DMS 273 (cell line): ENCODE measurements around the gene SLC12A4.
A peak's percentile ranks its signal among the peaks of the same experiment; 100 is the strongest.
"Not testable (repeated sequence)": the region's sequence is repeated elsewhere in the genome, so short reads cannot be mapped to it uniquely, and the experiment has no call there.

Experiments
- DNase-seq: peaks from one replicate; lab custom pipeline; 2025; ENCODE audit not compliant: unreplicated experiment; lab: John Stamatoyannopoulos, UW

SLC12A4 gene

DNA sequence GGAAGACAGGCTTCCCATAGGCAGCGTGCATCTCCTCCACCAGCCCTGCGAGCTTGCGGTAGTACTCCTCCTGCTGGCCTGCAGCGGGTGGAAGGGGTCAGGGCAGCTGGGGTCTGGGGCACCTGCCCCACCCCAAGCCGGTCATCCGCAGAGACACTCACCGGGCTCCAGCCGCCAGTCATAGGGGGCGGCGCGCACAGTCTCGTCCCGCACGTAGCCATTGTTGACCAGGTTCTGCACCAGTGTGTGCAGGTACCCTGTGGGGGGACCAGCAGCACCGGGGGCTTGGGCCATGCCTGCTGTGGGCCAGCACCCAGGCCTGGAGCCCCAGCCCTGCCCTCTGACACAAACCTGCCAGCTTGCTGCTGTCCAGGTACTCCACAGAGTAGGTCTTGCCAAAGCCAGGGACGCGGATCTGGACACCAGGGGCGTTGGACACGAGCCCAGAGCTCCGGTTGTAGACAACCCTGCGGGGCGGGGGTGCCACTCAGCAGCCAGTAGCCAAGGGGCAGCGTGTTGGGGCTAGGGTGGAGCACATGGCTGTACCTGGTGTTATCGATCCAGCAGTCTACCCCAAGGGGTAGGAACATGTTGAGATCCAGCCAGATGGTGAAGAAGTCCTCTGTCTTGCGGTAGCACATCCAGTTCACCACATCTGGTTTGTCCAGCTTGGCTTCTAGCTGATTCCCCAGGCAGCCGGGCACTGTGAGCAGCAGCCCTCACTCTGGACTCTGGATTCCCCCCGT is 25.8 kb downstream of the SLC12A4 start:
- DNase-seq, result no peak

DNA sequence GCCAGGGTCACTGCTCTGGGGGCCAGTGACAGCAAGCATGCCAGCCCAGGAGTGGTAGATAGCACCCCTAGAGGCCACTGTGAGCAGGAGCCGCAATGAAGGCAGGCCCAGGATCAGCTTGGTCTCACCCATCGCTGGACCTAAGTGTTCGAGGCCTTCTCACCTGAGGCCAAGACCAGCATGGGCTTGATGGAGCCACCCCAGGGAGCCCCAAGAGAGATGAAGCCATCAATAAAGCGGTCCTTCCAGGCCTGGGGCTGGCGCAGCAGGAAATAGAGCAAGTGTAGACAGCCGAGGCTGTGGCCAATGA is 26.3 kb downstream of the SLC12A4 start:
- DNase-seq, result peak; percentile 68

DNA sequence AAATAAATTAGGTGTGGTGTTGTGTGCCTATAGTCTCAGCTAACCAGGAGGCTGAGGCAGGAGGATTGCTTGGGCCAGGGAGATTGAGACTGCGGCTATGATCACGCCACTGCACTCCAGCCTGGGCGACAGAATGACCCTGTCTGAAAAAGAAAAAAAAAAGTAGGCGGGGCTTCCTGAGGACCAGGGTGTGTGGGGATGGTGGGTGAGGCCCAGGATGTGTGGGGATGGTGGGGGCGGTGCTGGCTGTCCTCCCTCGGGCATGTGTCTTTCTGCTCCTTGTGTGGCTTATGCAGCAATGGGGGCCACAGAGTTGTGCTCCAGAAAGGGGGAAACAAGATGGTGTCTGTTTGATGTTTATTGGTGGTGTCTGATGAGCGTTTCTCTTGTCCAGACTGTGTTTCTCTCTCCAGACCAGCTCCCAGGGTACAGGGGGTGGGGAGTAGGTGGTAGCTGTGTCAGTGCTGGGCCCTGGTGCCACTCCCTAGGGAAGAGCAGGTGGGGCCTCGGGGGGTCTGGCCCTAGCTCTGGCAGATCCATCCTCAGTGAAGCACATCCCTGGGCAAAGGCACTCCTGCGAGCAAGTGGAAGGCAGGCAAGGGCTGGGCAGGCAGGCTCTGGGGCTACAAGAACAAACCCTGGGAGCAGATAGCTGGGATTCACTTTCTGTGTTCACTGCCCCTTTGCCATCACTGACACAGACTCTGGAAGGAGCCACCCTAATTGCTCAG is 26.8 kb downstream of the SLC12A4 start:
- DNase-seq, result no peak

DNA sequence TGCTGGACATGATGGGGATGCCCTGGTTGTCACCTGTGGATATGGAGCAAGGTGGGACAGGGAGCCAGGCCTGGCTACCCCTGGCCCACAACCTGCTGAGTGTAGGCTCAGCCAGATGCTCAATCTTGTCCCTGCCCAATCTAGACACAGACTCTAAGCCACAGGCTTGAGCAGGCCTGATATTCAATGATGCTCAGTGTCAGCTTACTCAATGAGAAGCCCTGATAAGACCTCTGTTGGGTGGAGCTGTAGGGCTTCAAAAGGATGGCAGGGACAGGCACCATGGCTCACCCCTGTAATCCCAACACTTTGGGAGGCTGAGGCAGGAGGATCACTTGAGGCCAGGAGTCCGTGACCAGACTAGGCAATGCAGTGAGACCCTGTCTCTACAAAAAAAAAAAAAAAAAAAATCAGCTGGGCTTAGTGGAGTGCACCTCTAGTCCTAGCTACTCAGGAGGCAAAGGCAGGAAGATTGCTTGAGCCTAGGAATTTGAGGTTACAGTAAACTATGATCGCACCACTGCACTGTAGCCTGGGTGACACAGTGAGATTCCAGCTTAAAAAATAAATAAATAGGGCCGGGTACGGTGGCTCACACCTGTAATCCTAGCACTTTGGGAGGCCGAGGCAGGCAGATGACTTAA is 27.9 kb downstream of the SLC12A4 start:
- no peak for DNase-seq

DNA sequence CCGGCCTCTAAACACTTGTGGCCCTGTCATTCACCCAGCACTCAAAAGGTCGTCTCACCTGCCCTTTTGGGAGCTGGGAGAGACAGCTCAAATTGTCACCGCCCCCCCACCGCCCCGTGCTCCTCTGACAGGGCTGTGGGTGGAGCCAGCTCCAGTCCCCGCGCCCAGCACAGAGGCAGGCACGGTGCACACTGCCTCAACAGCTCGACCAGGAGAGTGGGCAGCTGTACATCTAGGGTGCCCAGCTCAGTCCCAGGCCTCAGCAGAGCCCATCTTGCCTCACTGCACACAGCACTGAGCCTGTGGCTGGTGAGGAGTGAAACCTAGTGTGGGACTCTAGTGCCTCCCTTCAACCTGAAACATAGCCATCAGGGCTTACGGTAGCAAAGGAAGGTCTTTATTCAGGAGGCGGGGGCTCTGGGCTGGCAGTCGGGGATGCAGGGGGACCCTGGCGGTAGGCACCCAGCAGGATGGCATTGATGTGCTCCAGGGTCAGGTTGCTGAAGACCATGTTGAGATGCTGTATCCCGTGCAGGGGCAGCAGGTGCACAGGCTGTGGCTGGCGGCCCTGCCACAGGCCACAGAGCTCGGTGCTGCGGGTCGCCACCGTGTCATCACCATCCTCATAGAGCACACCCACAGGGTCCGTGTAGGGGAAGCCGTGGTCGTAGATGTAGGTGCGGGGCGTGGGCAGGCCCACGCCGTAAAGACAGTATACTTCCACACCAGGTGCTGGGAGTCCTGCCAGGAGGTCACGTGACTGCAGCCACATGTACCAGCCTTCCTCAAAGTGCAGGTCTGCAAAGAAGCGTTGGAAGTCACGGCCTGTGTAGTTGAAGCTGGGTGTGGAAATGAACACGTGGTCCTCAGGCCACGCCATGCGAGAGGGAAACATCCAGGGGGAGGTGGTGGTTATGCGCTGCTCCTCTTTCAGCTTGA is 28.7 kb downstream of the SLC12A4 start:
- DNase-seq, result no peak

DNA sequence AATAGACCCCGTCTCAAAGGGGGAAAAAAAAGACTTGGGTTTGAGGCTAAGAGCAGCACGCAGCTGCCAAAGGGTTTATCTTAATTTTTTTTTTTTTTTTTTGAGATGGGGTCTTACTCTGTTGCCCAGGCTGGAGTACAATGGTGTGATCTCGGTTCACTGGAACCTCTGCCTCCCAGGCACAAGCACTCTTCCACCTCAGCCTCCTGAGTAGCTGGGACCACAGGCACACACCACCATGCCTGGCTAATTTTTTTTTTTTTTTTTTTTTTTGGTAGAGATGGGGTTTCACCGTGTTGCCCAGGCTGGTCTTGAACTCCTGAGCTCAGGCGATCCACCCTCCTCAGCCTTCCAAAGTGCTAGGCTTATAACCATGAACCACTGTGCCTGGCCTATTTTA is 30.7 kb downstream of the SLC12A4 start:
- not testable (repeated sequence) for DNase-seq

DNA sequence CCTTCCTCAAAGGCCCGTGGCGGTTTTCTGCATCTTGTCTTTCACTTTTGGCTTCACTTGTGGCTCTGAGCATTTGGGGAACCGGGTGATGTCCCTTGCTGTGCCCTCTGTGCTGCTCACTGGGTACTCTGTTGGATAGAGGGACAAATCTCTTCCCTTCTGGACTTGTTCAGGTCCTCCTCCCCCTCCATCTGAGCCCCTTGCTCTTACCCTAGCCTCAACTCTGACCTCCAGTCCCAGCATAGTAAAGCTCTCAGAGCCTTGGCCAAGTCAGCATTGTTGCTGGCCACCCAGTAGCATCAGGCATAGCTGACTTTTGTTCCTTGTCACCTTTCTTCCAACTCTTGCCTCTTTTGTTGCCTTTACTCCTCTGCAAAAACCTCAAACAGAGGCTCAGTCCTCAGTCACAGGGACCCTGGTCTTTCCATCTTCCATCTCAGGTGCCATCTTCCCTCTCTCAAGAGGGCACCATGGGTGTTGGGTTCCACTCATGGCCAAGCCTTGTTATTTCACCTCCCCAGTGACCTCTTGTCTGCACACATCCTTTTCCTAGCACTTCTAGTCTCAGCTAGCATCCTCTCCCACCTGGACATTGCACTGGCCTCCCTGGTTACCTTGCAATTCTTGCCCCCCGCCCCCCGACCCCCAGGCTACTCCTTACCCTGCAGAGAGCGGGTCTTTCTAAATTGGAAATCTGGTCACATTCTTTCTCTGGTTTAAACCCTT is 31.4 kb downstream of the SLC12A4 start:
- DNase-seq, result peak; percentile 67

DNA sequence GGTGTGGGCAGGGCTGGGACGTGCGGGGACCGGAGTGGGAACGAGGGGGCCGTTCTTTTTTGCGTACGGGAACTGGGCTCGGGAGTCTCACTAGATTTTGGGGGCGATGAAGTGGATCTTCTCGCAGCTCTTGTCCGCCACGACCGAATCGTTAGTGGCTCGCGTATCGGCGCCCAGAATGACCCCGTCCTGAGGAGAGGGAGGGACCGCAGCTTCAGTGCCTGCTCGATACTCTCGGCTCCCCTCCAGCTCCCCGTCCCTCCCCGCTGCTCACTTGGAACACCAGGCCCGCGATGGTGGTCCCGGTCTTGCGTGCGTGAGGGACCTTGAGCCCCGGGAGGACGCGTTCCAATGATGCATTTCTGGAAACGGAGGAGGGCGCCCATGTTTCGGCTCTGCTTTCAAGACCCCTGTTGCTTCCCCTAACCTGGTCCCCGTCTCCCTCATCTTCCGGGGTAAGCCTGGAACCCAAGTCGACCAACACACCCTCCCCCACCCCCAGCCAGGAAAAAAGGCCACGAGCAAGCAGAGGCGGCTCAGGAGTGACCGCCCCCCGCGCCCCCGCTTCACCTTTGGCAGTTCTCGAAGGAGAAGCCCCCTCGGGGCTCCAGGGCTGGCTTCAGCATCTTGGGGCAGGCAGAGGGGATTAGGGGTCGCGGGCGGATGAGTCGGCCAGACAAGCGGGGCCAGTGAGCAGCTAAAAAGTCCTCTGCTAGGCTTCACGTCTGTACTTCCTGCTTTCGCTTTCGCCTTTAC is 32.1 kb downstream of the SLC12A4 start, which contains the start of gene PSMB10:
Gene PSMB10, minus strand, starts transcription at position 727 of the 756 bp plus-strand sequence. Its CDS starts 101 bp downstream, at position 626.
- DNase-seq, result peak; percentile 73

DNA sequence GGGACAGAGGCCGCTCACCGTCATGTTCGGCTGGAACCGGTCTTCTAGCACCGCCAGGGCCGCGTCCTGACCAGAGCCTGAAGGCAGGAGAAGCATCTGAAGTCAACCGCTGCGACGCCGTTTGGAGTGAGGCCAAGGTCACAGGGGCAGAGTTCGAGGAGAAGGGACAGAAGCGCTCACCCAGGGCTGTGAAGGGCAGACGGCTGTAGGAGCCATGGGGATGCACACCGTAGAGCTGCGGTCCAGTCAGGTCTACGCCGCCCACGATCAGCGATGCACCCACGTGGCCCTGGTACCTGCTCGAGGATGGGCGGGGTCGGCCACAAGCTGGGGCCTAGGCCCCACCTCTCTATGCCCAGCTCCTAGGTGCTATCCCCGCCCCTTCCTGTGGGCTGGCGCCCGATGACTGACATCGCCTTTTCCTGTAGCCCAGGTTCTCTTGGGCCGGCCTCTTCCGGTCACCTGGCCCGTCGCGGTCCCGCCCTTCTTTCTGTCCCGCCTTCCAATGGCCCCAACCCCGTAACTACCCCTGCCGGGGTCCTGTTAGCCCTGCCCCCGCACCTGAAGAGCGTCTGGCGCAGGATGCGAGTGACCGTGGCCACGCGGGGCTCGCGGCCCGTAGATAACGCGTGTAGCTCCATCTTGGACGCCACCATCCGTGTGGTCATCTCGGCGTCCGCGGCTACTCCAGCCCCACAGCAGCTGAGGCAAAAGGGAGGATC is 32.9 kb downstream of the SLC12A4 start:
- DNase-seq, result peak; percentile 99

DNA sequence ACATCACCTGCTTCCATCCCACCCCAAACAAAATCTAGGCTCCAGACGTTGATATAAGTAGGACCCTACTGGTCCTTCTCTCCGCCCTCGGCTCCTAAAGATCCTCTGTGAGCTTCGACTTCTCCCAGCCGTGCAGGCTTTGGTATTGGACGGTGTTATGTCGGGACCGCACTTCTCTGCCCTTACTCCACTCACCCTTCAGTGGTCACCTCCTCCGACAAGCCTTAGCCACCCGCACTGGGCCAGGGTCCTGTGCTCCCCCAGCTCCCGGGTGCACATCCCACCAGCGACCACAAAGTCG is 33.4 kb downstream of the SLC12A4 start:
- peak; percentile 68 for DNase-seq

DNA sequence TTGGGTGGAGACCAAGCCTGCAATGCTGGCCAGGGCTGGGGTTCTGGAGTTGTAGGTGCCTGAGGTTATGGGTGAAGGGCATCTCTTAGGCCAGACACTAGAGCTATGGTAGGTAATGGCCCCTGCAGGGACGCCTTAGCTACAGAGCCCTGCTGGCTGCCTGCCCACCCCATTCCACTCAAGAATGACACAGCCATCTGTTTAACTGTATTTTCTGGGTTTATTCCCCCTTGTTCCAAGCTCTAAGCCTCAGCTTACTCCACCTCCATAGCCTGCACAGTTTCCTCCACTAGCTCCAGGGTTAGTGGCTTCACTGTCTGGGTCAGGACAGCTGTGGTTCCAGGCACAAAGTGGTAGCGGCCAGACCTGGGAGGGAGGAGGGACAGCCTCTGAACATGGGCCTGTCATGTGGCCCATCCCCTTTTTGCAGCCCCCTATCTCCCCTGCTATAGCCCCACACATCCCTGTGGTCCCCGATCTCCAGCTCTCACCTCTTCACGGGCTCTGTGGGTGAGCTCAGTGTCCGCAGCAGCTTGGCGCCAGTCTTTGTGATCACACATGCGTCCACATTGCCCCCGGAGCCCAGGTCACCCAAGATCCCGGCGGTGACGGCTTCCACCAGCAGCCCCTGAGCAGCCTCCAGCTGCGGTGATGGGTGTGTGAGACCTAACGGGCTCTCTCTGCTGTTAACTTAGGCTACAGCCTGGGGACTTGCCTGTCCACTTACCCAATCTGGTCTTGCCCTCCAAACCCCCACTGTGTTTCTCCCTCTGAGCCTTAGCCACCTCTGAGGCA is 33.9 kb downstream of the SLC12A4 start:
- peak; percentile 69 for DNase-seq

DNA sequence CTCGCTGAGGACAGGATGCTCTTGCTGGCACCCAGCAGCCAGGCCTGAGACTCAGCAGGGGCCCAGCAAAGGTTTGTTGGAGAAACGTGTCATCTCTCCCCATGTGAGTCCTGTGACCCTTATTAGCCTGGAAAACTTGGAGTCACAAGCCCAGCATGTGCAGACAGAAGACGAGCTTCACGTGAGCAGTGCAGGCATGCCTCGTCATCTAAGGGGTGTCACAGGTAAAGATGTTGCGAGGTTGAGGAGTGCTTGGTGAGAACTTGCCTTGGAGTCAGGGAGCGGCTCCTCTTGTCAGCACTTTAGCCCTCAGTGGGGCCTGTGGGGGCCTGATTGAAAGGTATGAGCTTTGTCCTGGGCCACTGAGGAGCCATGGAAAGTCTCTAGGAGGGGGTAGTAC is 34.6 kb downstream of the SLC12A4 start:
- no peak for DNase-seq

DNA sequence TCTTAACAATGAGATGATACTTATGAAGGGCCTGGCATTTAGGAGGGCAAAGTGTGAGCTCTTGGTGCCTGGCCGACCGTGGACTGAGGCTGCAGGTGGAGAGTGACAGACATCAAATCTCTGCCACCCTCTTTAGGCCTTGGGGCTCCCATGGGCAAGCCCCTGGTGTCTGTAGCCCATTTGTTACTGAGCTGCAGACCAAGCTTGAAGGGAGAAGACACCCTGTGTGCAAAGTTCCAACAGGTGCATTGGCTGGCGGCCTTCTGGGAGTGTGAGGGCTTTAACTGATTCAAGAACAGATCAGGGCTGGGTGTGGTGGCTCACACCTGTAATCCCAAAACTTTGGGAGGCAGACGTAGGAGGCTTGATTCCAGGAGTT is 36.0 kb downstream of the SLC12A4 start:
- DNase-seq, result no peak

DNA sequence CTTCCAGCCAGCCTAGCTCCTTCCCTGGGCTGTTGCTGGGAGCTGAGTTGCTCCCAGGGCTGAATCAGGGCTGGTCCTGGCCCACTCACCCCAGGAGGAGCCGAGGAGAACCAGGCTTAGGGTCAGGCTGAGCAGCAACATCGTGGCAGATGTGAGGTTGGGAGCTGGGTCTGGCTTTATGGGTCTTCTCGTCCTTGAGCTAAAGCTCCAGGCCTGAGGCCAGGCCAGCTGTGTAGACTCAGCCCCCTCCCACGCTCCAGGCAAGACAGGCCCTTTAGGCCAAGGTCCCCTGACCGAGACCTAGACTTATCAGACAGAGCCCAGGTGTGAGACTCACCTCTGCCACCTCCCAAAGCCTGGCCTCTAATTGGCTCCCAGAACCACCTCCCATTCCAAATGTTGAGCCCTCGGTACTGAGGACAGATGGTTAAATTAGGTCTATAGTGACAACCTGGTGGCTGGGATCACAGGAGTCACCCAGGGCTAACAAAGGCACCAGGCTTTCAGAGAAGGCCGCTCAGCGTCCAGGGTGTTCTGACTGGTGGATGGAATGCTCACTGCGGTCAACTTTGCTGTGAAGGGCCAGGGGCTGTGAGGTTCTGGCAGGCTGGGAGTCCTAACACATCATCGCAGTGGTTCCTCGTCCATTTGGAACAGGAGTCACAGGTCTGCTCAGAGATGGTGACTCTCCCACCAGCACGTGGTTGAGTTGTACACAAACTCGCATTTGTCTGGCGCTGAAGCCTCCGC is 36.5 kb downstream of the SLC12A4 start, which contains the start of gene CTRL:
Gene CTRL, minus strand, starts transcription at position 151 of the 750 bp plus-strand sequence. Its CDS starts 10 bp downstream, at position 141.
- no peak for DNase-seq

DNA sequence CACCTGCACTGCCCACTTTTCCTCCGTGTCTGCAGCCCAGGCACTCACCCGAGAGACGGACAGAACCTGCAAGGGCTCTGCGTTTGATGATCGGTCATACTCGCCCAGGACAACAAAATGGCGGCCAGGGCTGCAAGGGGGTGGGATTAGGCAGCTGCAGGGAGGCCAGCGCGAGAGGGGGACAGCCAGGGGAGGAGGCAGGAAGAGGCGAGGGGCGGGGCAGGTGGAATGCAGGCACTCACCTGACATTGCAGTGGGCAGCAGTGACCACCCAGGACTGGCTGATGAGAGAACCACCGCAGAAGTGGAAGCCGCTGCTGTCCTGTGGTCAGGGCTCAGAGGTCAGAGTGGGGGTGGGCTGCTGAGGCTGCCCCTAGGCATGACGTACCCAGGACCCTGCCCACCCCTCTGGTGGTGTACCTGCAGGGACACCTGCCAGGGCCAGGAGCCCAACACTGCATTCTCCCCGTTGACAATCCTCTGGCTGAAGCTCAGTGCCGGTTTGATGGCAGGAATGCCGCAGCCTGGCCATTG is 37.7 kb downstream of the SLC12A4 start:
- no peak for DNase-seq

DNA sequence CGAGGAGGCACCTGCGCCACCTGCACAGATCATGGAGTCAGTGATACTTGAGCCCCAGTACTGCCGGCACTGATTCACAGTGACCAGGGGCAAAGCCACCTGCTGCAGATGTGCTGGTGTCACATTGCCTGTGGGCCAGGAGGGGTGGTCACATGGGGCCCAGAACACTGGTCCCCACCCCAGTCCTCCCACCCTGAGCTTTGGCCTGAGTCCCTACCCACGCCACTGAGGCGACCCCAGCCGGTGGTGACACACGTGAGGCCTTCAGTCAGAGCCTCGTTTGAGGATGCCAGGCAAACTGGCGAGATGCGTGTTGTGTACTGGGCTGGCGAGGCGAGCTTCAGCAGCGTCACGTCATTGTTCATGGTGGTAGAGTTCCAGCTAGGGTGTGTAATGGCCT is 38.2 kb downstream of the SLC12A4 start:
- no peak for DNase-seq
